SIG-M5 treated with dmso at 0.1 percent for 504 hours (cell line): ENCODE measurements around the gene LPCAT1.
"Not testable (repeated sequence)": the region's sequence is repeated elsewhere in the genome, so short reads cannot be mapped to it uniquely, and the experiment has no call there.

ENCODE experiments used
- DNase-seq: peaks from one replicate; lab custom pipeline; 2025; ENCODE audit not compliant: unreplicated experiment; lab: John Stamatoyannopoulos, UW

Gene LPCAT1

GRCh38 chr5:1431021-1431811 lies 92.5 kb downstream of the LPCAT1 start:
- no peak for DNase-seq

GRCh38 chr5:1430121-1430795 lies 93.5 kb downstream of the LPCAT1 start:
- DNase-seq, result no peak

- DNase-seq, result peak; percentile 16
These were observed 94.3 kb downstream of the LPCAT1 start for GRCh38 chr5:1429496-1429895.

GRCh38 chr5:1429066-1429465 lies 94.7 kb downstream of the LPCAT1 start:
- DNase-seq, result no peak

GRCh38 chr5:1428107-1428506 lies 95.7 kb downstream of the LPCAT1 start:
- no peak for DNase-seq

- no peak for DNase-seq
These were observed 99.0 kb downstream of the LPCAT1 start for GRCh38 chr5:1424716-1425115.

- DNase-seq, result no peak
These were observed 99.7 kb downstream of the LPCAT1 start for GRCh38 chr5:1423901-1424603.

GRCh38 chr5:1422522-1422921 lies 101.2 kb downstream of the LPCAT1 start:
- not testable (repeated sequence) for DNase-seq

- no peak for DNase-seq
These were observed 102.0 kb downstream of the LPCAT1 start for GRCh38 chr5:1421521-1422341.

- DNase-seq, result no peak
These were observed 103.3 kb downstream of the LPCAT1 start for GRCh38 chr5:1420211-1421195.

GRCh38 chr5:1419476-1420210 lies 104.1 kb downstream of the LPCAT1 start:
- DNase-seq, result no peak

- no peak for DNase-seq
These were observed 104.9 kb downstream of the LPCAT1 start for GRCh38 chr5:1418921-1419280.

- no peak for DNase-seq
These were observed 105.4 kb downstream of the LPCAT1 start for GRCh38 chr5:1418238-1418920.

- DNase-seq, result no peak
These were observed 106.1 kb downstream of the LPCAT1 start for GRCh38 chr5:1417586-1418225.

- DNase-seq, result no peak
These were observed 106.8 kb downstream of the LPCAT1 start for GRCh38 chr5:1416856-1417469.

GRCh38 chr5:1415626-1416360 lies 108.0 kb downstream of the LPCAT1 start:
- no peak for DNase-seq

- DNase-seq, result no peak
These were observed 108.7 kb downstream of the LPCAT1 start for GRCh38 chr5:1415059-1415425.
